ENCODE results near the gene ZNF692.

DNA sequence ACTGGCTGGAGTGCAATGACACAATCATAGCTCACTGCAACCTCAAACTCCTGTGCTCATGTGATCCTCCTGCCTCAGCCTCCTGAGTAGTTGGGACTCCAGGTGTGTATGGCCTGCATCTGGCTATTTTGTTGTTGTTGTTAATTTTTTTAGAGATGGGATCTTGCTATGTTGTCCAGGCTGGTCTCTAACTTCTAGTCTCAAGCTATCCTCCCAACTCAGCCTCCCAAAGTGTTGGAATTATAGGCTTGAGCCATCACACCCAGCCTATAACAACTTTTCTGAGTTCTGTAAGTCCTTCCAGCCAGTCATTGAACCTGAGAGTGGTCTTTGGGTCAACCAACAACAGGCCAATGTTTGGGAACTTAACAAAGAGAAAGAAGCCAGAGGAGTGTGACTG, 36.0 kb upstream of the ZNF692 start:
- TF ChIP-seq, protein P1, sequence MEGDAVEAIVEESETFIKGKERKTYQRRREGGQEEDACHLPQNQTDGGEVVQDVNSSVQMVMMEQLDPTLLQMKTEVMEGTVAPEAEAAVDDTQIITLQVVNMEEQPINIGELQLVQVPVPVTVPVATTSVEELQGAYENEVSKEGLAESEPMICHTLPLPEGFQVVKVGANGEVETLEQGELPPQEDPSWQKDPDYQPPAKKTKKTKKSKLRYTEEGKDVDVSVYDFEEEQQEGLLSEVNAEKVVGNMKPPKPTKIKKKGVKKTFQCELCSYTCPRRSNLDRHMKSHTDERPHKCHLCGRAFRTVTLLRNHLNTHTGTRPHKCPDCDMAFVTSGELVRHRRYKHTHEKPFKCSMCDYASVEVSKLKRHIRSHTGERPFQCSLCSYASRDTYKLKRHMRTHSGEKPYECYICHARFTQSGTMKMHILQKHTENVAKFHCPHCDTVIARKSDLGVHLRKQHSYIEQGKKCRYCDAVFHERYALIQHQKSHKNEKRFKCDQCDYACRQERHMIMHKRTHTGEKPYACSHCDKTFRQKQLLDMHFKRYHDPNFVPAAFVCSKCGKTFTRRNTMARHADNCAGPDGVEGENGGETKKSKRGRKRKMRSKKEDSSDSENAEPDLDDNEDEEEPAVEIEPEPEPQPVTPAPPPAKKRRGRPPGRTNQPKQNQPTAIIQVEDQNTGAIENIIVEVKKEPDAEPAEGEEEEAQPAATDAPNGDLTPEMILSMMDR (IDR thresholded peaks at IDR 0.05), result no peak
- TF ChIP-seq POLR2AphosphoS5 (IDR thresholded peaks at IDR 0.05), result no peak
- TF ChIP-seq POLR2A (IDR thresholded peaks at IDR 0.05), result no peak

Data from transverse colon (tissue), 4 donors.